Measurements from ENCODE around the gene STON1.
"Not testable (repeated sequence)": the region's sequence is repeated elsewhere in the genome, so short reads cannot be mapped to it uniquely, and the experiment has no call there.

STON1 gene

DNA sequence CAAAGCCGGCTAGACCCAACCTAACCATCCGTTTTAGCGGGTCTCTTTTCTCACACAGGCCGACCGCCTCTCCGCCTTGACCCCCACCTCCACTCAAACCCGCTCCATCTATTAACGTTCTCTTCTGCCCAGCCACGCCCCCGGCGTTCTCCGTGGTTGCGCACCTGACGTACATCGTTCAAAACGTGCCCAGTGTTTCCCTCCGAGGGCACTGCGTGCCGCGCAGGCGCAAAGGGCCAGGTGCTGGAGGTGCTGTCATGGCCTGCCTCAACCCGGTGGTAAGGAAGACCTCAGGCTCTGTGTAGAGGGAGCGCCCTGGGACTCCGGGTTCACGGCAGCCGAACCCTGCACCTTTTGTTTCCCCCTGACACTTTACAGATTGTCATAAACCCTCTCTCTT lies 87.7 kb downstream of the STON1 start, which contains the start of gene GTF2A1L:
GTF2A1L (plus strand) TSS at position 239 of the 400 bp plus-strand sequence; CDS start at position 258, 19 bp downstream.
- DNase-seq, result no peak

GRCh38 chr2:48619526-48619925 lies 89.6 kb downstream of the STON1 start:
- DNase-seq, result no peak

DNA sequence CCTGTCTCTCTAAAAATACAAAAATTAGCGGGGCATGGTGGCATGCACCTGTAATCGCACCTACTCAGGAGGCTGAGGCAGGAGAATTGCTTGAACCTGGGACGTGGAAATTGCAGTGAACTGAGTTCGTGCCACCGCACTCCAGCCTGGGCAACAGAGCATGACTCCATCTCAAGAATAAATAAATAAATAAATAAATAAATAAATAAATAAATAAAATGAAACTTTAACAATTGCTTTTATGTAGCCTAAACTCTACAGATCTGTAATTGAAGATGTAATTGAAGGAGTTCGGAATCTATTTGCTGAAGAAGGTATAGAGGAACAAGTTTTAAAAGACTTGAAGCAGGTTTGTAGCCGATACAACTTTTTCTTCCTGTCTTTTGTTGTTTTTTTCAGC lies 90.7 kb downstream of the STON1 start:
- no peak for DNase-seq

- not testable (repeated sequence) for DNase-seq
These were observed 92.7 kb downstream of the STON1 start for GRCh38 chr2:48622691-48623090.

DNA sequence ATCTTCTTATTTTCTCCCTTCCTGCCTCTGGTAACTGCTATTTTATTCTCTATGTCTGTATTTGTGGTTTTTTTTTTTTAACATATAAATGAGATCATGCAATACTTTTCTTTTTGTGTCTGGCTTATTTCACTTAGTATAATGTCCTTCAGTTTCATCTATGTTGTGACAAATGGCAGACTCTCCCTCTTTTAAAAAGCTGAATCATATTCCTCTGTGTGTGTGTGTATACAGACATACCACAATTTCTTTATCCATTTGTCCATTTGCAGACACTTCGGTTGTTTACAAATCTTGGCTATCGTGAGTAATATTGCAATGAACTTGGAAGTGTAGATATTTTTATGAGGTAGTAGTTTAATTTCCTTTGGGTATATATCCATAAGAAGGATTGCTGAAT lies 94.7 kb downstream of the STON1 start:
- no peak for DNase-seq

DNA sequence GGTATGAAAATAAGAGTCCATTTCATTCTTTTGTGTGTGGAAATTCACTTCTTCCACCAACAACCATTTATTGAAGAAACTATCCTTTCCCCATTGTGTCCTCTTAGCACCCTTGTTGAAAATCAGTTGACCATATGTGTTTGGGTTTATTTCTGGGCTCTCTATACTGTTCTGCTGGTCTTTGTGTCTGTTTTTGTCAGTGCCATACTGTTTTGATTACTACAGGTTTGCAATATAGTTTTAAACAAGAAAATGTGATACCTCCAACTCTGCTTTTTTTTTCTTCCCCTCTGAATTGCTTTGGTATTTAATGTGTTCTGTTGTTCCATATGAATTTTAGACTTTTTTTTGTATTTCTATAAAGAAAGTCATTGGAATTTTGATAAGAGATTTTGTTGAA lies 96.1 kb downstream of the STON1 start:
- no peak for DNase-seq

DNA sequence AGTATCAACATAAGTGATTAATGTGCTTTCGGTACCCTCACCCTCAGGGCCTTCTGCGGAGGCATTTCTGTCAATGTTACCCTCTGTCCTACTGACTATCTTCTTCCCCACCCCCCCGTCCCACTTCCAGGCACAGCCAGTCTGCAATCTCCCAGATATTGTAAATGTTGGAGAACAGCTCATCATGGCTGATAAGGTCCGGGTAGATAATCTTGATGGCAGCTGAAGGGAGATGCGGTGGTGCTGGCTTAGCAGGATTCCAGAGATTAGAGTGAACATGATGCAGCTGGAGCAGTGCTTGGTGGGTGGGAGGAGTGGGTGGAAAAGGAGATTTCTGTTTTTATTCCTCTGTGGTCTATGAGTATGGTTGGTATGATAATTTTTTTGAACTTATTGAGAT lies 103.2 kb downstream of the STON1 start:
- no peak for DNase-seq

DNA sequence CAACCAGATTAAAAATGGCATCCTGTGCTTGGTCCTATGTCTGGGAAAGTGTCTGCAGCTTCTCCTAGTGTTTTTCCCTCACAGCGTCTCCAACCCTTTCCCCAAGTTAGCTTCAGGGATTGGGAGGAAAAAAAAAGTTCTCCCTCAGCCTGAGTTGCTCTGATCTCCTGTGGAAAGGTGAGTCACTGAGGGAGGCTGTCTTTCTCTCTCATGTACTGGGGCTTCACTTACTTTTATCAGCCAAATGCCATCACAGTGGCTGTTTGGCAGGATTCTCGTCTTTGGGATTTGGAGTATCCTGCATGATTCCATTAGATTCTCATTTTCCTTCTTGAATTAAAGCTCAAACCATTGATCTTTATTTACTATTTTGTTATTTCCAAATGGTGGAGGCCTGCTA lies 105.8 kb downstream of the STON1 start:
- no peak for DNase-seq

DNA sequence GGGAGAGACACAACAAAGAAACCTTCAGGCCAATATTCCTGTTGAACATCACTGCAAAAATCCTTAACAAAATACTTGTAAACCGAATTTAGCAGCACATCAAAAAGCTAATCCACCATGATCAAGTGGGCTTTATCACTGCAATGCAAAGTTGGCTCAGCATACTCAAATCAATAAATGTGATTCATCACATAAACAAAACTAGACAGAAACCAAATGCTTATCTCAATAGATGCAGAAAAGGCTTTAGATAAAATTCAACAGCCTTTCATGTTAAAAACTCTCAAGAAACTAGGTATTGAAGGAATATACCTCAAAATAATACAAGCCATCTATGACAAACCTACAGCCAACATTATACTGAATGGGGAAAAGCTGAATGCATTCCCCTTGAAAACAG lies 108.3 kb downstream of the STON1 start:
- DNase-seq, result no peak
